HG03039 (cell line): ENCODE measurements around the gene PSMD9.
A peak's percentile ranks its signal among the peaks of the same experiment; 100 is the strongest.
"Not testable (repeated sequence)": the region's sequence is repeated elsewhere in the genome, so short reads cannot be mapped to it uniquely, and the experiment has no call there.

Experiments used
- ATAC-seq: cut with Tn5 transposase; IDR thresholded peaks from one replicate; pipeline ENCODE4 v1.9.1; 2021; ENCODE audit warnings: mild to moderate bottlenecking, moderate library complexity; ENCODE audit not compliant: unreplicated experiment

The PSMD9 gene

GRCh38 chr12:121917950-121918678, 29.5 kb downstream of the PSMD9 start, which contains the start of gene CFAP251:
Gene CFAP251, plus strand, starts transcription at chr12:121918592. Its CDS starts 2,714 bp downstream, at chr12:121921306.
- peak; percentile 92 for ATAC-seq

DNA sequence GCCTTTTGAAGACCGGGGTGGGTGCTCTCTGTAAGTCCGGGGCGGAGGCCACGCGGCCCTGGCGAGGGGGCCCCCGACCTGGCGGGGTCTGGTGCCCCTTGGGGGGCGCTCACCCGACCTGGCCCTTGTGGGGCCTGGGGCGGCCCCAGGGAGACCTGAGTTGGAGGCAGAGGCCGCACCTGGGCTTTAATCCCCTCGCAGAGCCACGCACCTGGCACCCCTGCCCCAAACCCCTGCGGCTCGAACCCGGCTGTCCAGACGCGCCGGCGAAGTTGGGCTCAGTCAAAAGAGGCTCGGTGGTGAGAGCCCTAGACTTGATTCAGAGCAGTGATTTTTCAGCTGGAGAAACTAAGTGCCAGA, 30.1 kb downstream of the PSMD9 start:
- ATAC-seq: no peak

GRCh38 chr12:121921066-121921465, 32.5 kb downstream of the PSMD9 start:
- no peak for ATAC-seq

GRCh38 chr12:121925358-121925695, 36.7 kb downstream of the PSMD9 start:
- no peak for ATAC-seq

GRCh38 chr12:121926874-121927706, 38.5 kb downstream of the PSMD9 start:
- no peak for ATAC-seq

GRCh38 chr12:121927813-121928212, 39.2 kb downstream of the PSMD9 start:
- ATAC-seq: no peak

DNA sequence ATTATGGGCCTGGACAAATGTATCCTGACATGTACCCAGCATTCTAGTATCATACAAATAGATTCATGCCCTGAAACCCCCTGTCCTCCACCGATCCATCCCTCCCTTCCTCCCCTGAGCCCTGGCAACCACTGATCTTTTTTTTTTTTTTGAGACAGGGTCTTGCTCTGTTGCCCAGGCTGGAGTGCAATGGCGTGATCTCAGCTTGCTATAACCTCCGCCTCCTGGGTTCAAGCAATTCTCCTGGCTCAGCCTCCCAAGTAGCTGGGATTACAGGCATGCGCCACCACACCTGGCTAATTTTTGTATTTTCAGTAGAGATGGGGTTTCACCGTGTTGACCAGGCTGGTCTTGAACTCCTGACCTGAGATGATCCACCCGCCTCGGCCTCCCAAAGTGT, 41.0 kb downstream of the PSMD9 start:
- ATAC-seq: not testable (repeated sequence)

GRCh38 chr12:121930862-121931261, 42.3 kb downstream of the PSMD9 start:
- no peak for ATAC-seq

DNA sequence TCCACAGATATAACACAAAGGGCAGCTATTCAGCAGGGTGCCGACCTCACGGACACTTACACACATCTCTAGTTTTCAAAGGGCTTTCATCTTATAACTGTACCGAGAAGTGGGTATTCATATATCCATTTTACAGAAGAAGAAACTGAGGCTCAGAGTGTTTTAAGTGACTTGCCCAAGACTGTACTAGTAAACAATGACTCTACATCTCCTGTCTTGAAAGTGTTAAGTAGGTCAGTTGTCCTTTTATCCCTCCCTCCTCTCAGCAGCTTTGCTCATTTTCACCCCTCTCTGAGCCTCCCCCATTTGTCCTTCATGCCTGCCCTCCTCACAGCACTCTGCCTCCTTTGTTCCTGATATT, 43.6 kb downstream of the PSMD9 start:
- ATAC-seq: no peak

DNA sequence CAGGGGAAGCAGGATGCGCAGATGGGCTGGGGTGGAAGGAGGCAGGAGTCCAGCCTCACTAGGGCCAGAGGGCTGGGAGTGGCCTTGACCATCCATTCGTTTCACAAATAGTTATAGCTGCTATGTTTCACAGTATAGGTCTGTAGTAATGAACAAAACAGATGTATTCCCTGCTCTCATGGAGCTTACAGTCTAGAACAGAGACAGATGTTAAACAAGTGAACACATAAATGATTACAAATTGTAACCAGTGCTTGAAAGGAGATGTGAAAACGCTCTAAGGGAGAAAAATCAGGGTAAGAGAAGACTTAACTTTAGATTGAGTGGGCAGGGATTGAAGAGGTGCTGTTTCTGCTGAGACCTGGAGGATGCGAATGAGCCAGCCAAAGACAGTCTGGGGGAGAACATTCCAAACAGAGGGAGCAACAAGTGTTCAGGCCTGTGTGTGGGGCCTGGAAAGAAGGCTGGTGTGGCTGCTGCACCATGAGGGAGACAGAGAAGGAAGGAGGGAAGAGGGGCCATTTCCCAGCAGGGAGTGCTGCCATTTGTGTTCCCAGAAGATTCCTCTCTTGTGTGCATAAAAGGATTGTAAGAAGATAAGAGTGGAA, 44.4 kb downstream of the PSMD9 start:
- no peak for ATAC-seq

GRCh38 chr12:121933522-121934308, 45.1 kb downstream of the PSMD9 start:
- no peak for ATAC-seq

GRCh38 chr12:121934309-121934664, 45.7 kb downstream of the PSMD9 start:
- ATAC-seq: no peak

DNA sequence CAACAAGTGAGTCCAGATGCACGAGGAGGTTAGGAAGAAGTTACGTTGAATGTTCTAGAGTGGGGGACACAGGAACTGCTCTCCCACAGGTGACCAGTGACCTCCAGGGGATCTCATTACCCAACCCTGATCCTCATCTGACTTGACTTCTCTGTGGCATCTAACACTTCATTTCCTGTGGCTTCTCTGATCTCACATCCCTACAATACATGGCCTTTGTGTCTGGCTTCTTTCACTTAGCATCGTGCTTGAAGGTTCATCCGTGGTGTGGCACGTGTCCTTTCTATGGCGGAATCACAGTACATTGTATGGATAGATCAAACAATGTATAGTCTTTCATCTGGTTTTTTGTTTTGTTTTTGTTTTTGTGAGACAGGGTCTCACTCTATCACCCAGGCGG, 49.1 kb downstream of the PSMD9 start:
- no peak for ATAC-seq

- no peak for ATAC-seq
Observed at GRCh38 chr12:121939186-121939585, 50.6 kb downstream of the PSMD9 start.

GRCh38 chr12:121939992-121940766, 51.6 kb downstream of the PSMD9 start:
- ATAC-seq: no peak

DNA sequence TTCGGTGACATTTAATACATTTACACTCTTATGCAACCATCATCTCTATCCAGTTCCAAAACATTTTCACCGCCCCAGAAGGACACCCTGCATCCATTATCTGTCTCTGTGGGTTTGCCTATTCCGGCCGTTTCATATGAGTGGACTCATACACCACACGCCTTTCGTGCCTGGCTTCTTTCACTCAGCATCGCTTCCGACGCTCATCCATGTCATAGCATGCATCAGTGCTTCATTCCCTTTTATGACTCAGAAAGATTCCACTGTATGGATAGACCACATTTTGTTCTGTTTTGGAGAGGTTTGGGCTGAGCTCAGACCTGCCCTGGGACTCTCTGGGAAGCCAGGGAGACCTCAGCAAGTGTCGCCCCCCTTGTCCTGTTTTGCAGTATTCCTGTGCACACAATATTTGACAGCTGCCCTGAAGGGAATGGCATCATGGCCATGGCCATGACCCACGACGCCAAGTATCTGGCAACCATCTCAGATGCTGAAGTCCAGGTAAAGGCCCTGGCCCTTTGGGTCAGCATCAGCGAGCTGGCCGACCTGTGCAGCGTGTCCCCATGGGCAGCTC, 53.6 kb downstream of the PSMD9 start:
- no peak for ATAC-seq

- no peak for ATAC-seq
Observed at GRCh38 chr12:121943926-121944325, 55.3 kb downstream of the PSMD9 start.

GRCh38 chr12:121946313-121947025, 57.9 kb downstream of the PSMD9 start:
- ATAC-seq: no peak

DNA sequence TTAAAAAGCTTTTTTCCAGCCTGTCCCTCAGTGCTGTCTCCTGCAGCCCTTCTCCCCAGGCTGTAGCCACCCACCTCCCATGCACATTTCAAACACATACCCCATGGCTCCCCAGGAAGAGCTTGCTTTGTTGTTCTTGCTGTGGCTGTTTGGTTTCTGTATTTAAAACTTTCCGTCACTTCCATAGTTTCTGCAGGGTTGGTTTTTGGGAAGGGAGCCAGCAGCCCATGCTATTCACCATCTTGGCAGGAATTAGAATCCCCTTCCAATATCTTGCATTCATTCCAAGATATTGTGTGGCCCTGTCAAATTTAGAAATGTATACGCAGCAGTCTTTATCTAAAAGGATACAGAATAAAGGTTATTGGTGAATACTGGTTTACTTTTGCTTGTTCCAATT, 59.4 kb downstream of the PSMD9 start:
- no peak for ATAC-seq
